Panc1 (cell line): ENCODE data around the gene FANCD2. TPM values are rescaled to one million over a fixed set of nuclear protein-coding genes. Genes with fewer than 3 reads are reported as not detected.

Experiments used
- ATAC-seq: fragments of 200-7000 bp; cut with Tn5 transposase; 2 replicates; pipeline ENCODE4 v1.9.1; 2020; ENCODE audit warnings: mild to moderate bottlenecking, moderate library complexity
- BruUV-seq: library from RNA; stranded (reverse); fragments of 400-500 nt; replicated peaks from 2 replicates; lab custom pipeline; 2021; lab: Mats Ljungman, UMichigan
- CTCF ChIA-PET: fragments of 300-600 bp; sonication (Branson Sonifier 250); formaldehyde crosslinking; loops from one replicate; lab custom pipeline; 2022; ENCODE audit warnings: antibody characterized with exemption; lab: Charles Lee
- POLR2A ChIA-PET: fragments of 300-600 bp; sonication (Branson Sonifier 250); formaldehyde crosslinking; loops from one replicate; lab custom pipeline; 2022; ENCODE audit warnings: antibody characterized with exemption; lab: Charles Lee
- DNase-seq: peaks from one replicate; pipeline ENCODE4 v3.0.0-alpha.2; 2010; ENCODE audit warnings: low read depth, low spot score
- H3K27ac ChIP-seq: 2 replicates; pipeline ENCODE4 v1.5.1; 2011; ENCODE audit warnings: mild to moderate bottlenecking, low read length, inconsistent platforms
- H3K27me3 ChIP-seq: fragments of 200-500 bp; sonication (Bioruptor generic); 2 replicates; pipeline ENCODE4 v1.6.0; 2014; ENCODE audit warnings: low read length, inconsistent platforms; ENCODE audit not compliant: control insufficient read depth, insufficient read depth
- H3K36me3 ChIP-seq: fragments of 200-500 bp; sonication (Bioruptor generic); 2 replicates; pipeline ENCODE4 v1.5.1; 2014; ENCODE audit warnings: inconsistent platforms, mild to moderate bottlenecking, low read length, moderate library complexity; ENCODE audit not compliant: control insufficient read depth, insufficient read depth
- H3K4me1 ChIP-seq: 2 replicates; pipeline ENCODE4 v1.5.1; 2011; ENCODE audit warnings: inconsistent platforms, mild to moderate bottlenecking, low read length, moderate library complexity; ENCODE audit not compliant: control insufficient read depth, insufficient read depth
- H3K4me3 ChIP-seq, 2 experiments: 2 replicates each; pipeline ENCODE4 v1.5.1; 2011 to 2012; ENCODE audit warnings: low read depth in 2 of 2, low read length in 2 of 2, mild to moderate bottlenecking in 2 of 2, inconsistent platforms in 1 of 2, moderate library complexity in 1 of 2
- H3K9me3 ChIP-seq: fragments of 200-500 bp; sonication (Bioruptor generic); 2 replicates; pipeline ENCODE4 v1.5.1; 2014; ENCODE audit warnings: low read depth, mild to moderate bottlenecking, inconsistent platforms, low read length, moderate library complexity; ENCODE audit not compliant: control insufficient read depth, insufficient read depth
- POLR2AphosphoS5 ChIP-seq: IDR thresholded peaks from 2 replicates; pipeline ENCODE4 v1.6.1; 2012; ENCODE audit warnings: mild to moderate bottlenecking, low read depth, low read length, moderate library complexity
- SIN3A ChIP-seq: IDR thresholded peaks from 2 replicates; pipeline ENCODE4 v1.6.1; 2012; ENCODE audit warnings: low read depth, mild to moderate bottlenecking, low read length, moderate library complexity, borderline replicate concordance; ENCODE audit not compliant: insufficient read depth
- TCF7L2 ChIP-seq: IDR thresholded peaks from 2 replicates; pipeline ENCODE4 v1.6.1; 2011; ENCODE audit warnings: mild to moderate bottlenecking, low read depth, low read length, inconsistent platforms
- in situ Hi-C: cut with HindIII; loops from 2 replicates; pipeline ENCODE4 v1.10.0; 2016; ENCODE audit warnings: low sequenced_read_pairs, low pct_unique_long_range_greater_than_20kb
- intact Hi-C: fragments of 100-400 bp; cut with micrococcal nuclease; formaldehyde crosslinking; loops from one replicate; pipeline ENCODE4 v1.10.0; 2022; ENCODE audit not compliant: unreplicated experiment
- total RNA-seq: library from RNA; stranded (reverse); gene quantifications from one replicate; pipeline ENCODE4 v1.2.1, GENCODE V29; 2021; ENCODE audit not compliant: unreplicated experiment
- TF ChIP-seq, protein P1 (sequence below): fragments of 450-650 bp; IDR thresholded peaks from 2 replicates; pipeline ENCODE4 v1.5.1; 2017; ENCODE audit warnings: mild to moderate bottlenecking
- TF ChIP-seq, protein P2 (sequence below), 2 experiments: IDR thresholded peaks; 2 replicates each; pipeline ENCODE4 v1.6.1; 2011 to 2012; ENCODE audit warnings: low read depth in 2 of 2, control low read depth in 1 of 2, low read length in 1 of 2, mild to moderate bottlenecking in 1 of 2, moderate library complexity in 1 of 2; ENCODE audit not compliant: insufficient read depth in 1 of 2

Gene FANCD2
- total RNA-seq, 1 experiment from 2014 or later = 20.0 TPM

DNA sequence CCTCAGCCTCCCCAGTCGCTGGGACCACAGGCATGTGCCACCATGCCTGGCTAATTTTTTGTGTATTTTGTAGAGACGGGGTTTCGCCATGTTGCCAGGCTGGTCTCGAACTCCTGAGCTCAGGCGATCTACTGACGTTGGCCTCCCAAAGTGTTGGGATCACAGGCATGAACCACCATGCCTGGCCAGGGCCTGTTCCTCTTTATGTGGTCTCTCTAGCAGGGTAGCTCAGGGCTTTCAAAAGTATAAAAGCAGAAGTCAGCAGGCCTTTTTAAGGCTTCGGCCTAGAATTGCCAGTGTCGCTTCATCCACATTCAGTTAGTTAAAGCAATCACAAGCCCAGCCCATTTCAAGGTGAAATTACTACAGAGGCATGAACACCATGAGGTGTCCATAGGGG, 123.0 kb downstream of the FANCD2 start:
- Histone ChIP-seq H3K9me3 (no peaks in the 10 kb centered on the region), H3K27ac (no peak overlapping the region), H3K36me3 (peaks cover 8% of the 10 kb centered on the region), H3K27me3 (no peaks in the 10 kb centered on the region), H3K4me1 (no peaks in the 10 kb centered on the region), H3K4me3 (no peak overlapping the region)
- intact Hi-C loops (no loop called here), in situ Hi-C loops (no loop called here)
- ChIA-PET POLR2A (no interaction called here), CTCF (no interaction called here)
- TF ChIP-seq, protein P1, sequence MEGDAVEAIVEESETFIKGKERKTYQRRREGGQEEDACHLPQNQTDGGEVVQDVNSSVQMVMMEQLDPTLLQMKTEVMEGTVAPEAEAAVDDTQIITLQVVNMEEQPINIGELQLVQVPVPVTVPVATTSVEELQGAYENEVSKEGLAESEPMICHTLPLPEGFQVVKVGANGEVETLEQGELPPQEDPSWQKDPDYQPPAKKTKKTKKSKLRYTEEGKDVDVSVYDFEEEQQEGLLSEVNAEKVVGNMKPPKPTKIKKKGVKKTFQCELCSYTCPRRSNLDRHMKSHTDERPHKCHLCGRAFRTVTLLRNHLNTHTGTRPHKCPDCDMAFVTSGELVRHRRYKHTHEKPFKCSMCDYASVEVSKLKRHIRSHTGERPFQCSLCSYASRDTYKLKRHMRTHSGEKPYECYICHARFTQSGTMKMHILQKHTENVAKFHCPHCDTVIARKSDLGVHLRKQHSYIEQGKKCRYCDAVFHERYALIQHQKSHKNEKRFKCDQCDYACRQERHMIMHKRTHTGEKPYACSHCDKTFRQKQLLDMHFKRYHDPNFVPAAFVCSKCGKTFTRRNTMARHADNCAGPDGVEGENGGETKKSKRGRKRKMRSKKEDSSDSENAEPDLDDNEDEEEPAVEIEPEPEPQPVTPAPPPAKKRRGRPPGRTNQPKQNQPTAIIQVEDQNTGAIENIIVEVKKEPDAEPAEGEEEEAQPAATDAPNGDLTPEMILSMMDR = no peak
- TF ChIP-seq TCF7L2 (no peak), POLR2AphosphoS5 (no peak), SIN3A (no peak)
- TF ChIP-seq, protein P2, sequence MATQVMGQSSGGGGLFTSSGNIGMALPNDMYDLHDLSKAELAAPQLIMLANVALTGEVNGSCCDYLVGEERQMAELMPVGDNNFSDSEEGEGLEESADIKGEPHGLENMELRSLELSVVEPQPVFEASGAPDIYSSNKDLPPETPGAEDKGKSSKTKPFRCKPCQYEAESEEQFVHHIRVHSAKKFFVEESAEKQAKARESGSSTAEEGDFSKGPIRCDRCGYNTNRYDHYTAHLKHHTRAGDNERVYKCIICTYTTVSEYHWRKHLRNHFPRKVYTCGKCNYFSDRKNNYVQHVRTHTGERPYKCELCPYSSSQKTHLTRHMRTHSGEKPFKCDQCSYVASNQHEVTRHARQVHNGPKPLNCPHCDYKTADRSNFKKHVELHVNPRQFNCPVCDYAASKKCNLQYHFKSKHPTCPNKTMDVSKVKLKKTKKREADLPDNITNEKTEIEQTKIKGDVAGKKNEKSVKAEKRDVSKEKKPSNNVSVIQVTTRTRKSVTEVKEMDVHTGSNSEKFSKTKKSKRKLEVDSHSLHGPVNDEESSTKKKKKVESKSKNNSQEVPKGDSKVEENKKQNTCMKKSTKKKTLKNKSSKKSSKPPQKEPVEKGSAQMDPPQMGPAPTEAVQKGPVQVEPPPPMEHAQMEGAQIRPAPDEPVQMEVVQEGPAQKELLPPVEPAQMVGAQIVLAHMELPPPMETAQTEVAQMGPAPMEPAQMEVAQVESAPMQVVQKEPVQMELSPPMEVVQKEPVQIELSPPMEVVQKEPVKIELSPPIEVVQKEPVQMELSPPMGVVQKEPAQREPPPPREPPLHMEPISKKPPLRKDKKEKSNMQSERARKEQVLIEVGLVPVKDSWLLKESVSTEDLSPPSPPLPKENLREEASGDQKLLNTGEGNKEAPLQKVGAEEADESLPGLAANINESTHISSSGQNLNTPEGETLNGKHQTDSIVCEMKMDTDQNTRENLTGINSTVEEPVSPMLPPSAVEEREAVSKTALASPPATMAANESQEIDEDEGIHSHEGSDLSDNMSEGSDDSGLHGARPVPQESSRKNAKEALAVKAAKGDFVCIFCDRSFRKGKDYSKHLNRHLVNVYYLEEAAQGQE (IDR thresholded peaks at IDR 0.05; ENCODE audit: insufficient read depth in 1 of 2, low read depth in 2 of 2, low read length in 1 of 2) = no peak
- no peak for ATAC-seq
- BruUV-seq = no TSS peak
- no peak for DNase-seq

DNA sequence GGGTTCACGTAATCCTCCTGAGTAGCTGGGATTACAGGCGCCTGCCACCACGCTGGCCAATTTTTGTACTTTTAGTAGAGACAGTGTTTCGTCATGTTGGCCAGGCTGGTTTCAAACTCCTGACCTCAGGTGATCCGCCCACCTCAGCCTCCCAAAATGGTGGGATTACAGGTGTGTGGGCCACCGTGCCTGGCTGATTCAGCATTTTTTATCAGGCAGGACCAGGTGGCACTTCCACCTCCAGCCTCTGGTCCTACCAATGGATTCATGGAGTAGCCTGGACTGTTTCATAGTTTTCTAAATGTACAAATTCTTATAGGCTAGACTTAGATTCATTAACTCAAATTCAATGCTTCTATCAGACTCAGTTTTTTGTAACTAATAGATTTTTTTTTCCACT, 124.8 kb downstream of the FANCD2 start:
- in situ Hi-C loops (no loop called here), intact Hi-C loops (no loop called here)
- DNase-seq = no peak
- POLR2A ChIA-PET = no interaction called here
- CTCF ChIA-PET = no interaction called here
- H3K4me1 ChIP-seq = no peaks in the 10 kb centered on the region
- no peak overlapping the region for H3K4me3 ChIP-seq
- H3K9me3 ChIP-seq = no peaks in the 10 kb centered on the region
- TF ChIP-seq, protein P2 (IDR thresholded peaks at IDR 0.05; ENCODE audit: insufficient read depth in 1 of 2, low read depth in 2 of 2, low read length in 1 of 2) = no peak
- TF ChIP-seq, protein P1 = no peak
- TF ChIP-seq TCF7L2 (no peak), POLR2AphosphoS5 (no peak), SIN3A (no peak)
- no peaks in the 10 kb centered on the region for H3K27me3 ChIP-seq
- no TSS peak for BruUV-seq
- ATAC-seq = no peak
- no peak overlapping the region for H3K27ac ChIP-seq
- peaks cover 8% of the 10 kb centered on the region for H3K36me3 ChIP-seq

Other genes starting within 250 kb of the FANCD2 start
- 61.3 TPM for gene TADA3, start 234.0 kb upstream of the FANCD2 start, total RNA-seq
- gene ARPC4, start 233.4 kb upstream of the FANCD2 start, total RNA-seq = 117 TPM
- 15.7 TPM for gene TTLL3, start 216.2 kb upstream of the FANCD2 start, total RNA-seq
- gene RPUSD3, start 182.4 kb upstream of the FANCD2 start, total RNA-seq = 40.4 TPM
- not detected for gene CIDEC, start 146.2 kb upstream of the FANCD2 start, total RNA-seq
- gene JAGN1, start 135.8 kb upstream of the FANCD2 start, total RNA-seq = 19.9 TPM
- 1.1 TPM for gene IL17RE, start 123.6 kb upstream of the FANCD2 start, total RNA-seq
- 23.6 TPM for gene IL17RC, start 109.3 kb upstream of the FANCD2 start, total RNA-seq
- 15.4 TPM for gene CRELD1, start 92.6 kb upstream of the FANCD2 start, total RNA-seq
- gene PRRT3, start 74.0 kb upstream of the FANCD2 start, total RNA-seq = 1.1 TPM
- 42.0 TPM for gene EMC3, start 39.6 kb upstream of the FANCD2 start, total RNA-seq
- not detected for gene FANCD2OS, start 81.8 kb downstream of the FANCD2 start, total RNA-seq
- 81.9 TPM for gene BRK1, start 89.2 kb downstream of the FANCD2 start, total RNA-seq
- 47.1 TPM for gene VHL, start 115.3 kb downstream of the FANCD2 start, total RNA-seq
- 25.1 TPM for gene IRAK2, start 138.5 kb downstream of the FANCD2 start, total RNA-seq
- gene TATDN2, start 222.0 kb downstream of the FANCD2 start, total RNA-seq = 30.4 TPM